HG03521 (cell line): ENCODE measurements around the gene N4BP2L2.

Experiments
- ATAC-seq: cut with Tn5 transposase; IDR thresholded peaks from one replicate; pipeline ENCODE4 v1.9.1; 2021; ENCODE audit warnings: mild to moderate bottlenecking, moderate library complexity; ENCODE audit not compliant: unreplicated experiment

Gene N4BP2L2

GRCh38 chr13:32535115-32535514 is 3.5 kb downstream of the N4BP2L2 start:
- no peak for ATAC-seq

- peak; percentile 60 for ATAC-seq
Measured at GRCh38 chr13:32530841-32531253, 7.7 kb downstream of the N4BP2L2 start.

GRCh38 chr13:32528358-32528757 is 10.2 kb downstream of the N4BP2L2 start:
- ATAC-seq: no peak

DNA sequence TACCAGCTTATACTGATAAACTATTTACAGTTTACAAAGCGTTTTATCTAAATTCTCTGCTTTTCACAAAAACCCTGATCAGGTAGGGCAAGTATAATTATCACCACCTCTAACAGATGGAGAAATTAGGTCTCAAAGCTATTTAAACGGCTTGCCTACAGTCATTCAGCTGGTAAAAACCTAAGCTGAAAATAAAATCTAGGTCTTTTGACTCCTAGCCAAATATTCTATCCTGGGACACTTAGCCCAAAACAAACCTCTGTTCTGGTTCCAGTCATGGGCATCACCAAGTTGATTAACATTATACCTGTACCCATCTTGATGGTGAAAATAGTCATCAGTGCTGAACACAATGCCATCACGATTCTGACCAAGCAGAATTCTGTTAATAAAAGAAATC is 11.4 kb downstream of the N4BP2L2 start:
- no peak for ATAC-seq

DNA sequence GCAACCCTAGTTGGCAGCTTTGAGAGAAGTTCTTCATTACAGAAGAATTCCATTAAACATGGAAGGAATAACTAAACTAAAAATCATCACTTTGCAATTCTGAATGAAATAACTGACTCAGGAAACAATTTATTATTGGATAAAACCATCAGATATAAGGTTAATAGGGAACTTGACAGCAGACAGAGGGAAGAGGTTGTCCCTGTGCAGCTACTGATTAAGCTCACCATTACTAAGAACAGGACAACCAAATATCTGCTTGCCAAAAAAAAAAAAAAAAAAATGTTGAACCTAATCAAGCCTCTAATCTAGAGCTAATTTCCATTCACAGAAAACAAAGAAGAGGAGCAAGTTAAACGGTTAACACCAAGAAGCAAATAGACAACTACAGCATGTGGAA is 12.8 kb downstream of the N4BP2L2 start:
- no peak for ATAC-seq

DNA sequence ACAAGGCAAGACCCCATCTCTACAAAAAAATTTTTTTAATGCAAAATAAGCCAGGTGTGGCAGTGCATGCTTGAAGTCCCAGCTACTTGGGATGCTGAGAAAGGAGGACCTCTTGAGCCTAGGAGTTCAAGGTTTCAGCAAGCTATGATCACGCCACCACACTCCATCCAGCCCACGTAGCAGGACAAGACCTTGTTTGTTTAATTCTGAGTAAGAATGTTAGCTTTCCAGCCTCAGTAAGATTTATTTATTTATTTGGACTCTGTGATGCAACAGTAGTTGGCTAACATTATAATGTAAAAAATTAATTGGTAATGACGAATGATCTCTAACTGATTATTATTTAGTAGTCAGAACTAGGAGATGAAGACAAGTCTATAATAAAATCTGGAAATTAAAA is 23.3 kb downstream of the N4BP2L2 start:
- no peak for ATAC-seq

- ATAC-seq: no peak
Measured at GRCh38 chr13:32511482-32511881, 27.1 kb downstream of the N4BP2L2 start.

DNA sequence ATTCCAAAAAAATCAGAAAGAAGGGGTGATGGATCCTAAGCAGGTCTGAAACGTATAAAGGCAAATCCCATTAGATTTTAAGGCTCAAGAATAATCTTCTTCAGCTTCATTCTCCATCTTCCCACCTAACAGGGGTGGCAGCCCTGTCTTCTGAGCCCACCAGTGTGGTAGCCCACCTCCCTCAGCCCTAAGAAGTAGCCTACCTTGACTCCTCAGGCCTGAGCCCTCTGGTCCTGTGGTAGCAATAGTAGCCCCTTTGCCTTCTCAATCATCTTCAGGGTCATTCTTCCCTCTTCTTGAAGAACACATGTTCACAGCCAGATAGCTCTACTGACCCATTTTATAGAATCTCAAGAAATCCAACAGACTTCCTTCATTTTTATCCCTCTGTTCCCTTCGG is 33.7 kb downstream of the N4BP2L2 start:
- ATAC-seq: no peak

- no peak for ATAC-seq
Measured at GRCh38 chr13:32504263-32504662, 34.3 kb downstream of the N4BP2L2 start.

DNA sequence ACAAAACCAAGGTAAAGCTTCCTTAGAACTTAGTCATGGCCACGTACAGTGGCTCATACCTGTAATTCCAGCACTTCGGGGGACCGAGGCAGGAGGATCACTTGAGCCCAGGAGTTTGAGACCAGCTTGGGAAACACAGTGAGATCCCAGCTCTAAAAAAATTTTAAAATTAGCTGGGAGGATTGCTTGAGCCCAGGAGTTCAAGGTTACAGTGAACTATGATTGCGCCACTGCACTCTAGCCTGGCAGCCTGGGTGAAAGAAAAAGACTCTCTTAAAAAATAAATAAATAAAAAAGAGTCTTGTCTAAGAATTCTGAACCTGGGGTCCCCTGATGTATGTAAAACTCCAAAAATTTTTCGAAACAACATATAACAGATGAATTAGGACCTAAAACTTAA is 34.9 kb downstream of the N4BP2L2 start:
- no peak for ATAC-seq

DNA sequence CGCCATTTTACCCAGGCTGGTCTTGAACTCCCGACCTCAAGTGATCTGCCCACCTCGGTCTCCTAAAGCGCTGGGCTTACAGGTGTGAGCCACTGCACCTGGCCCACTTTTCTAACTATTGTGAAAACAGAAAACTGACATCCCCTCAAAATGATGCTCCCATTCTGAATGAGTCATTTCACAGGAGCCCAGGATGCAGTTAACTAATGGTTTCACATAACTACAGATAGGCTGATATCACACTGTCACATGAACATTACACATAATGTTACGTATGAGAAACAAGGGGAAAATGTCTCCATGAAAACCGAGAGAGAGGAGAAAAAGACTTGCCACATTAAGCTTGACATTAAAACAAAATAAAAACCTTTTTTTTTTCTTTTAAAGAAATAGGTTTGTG is 37.5 kb downstream of the N4BP2L2 start:
- ATAC-seq: no peak

DNA sequence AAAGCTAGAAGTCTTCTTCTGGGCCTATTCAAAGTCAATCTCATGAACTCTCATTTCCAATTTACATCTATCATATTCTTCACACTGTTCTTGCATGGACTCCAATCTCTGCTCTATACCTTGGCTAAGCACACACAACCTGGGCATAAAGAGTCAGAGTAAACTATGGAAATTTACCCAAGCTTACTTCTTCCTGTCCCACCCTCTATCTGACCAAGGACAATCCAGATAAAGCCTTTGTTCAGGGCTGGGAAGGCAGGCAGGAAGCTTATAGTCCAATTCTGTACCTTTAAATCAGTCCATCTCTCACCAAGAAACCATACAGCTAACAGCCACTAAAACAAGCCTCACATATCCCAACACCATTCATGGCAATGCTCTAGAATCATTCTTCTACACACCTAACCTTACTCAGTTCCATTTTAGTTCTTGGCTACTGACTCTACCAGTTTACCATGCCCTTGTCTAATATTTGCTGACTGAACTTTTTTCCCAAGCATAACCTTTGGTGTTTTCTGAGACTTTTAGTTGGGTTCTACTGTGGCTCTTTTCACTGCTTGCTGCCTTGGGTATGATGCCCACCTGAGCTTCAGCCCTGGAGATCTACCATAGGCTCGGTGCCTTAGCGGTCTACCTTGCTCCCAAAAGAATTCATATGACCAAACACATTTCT is 38.9 kb downstream of the N4BP2L2 start:
- no peak for ATAC-seq

DNA sequence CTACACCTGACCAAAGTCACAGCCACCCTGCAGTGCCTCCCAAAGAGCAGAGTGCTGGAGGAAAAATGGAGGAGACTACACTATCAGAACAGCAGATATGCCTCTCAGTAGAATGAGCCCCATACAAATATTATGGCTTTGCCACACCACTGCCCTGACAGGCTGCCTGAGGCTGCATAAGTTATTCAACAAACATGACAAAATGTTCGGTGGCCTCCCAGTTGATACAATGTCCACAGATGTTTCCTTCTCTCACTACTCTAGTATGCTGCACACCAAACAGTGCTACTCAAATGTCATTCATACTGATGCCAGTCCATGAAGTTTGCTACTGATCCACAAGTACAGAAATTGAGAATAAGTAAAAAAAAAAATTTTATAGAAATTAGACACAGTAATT is 41.0 kb downstream of the N4BP2L2 start:
- no peak for ATAC-seq

GRCh38 chr13:32496599-32497160 is 41.9 kb downstream of the N4BP2L2 start:
- no peak for ATAC-seq

- no peak for ATAC-seq
Measured at GRCh38 chr13:32495841-32496240, 42.8 kb downstream of the N4BP2L2 start.

DNA sequence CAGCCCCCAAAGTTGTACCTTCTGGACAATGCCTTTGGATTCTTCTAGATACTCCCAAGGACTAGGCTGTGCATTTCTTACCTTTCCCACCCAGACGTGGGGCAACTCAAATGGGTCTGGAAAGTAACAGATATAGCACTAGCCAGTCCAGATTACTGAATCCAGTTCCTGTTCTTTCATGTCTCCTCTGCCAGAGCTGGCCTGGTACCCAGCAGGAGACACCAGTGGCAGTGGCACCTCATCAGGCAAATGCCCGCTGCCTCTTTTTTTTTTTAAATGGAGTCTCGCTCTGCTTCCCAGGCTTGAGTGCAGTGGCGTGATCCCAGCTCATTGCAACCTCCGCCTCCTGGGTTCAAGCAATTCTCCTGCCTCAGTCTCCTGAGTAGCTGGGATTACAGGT is 43.2 kb downstream of the N4BP2L2 start:
- no peak for ATAC-seq

DNA sequence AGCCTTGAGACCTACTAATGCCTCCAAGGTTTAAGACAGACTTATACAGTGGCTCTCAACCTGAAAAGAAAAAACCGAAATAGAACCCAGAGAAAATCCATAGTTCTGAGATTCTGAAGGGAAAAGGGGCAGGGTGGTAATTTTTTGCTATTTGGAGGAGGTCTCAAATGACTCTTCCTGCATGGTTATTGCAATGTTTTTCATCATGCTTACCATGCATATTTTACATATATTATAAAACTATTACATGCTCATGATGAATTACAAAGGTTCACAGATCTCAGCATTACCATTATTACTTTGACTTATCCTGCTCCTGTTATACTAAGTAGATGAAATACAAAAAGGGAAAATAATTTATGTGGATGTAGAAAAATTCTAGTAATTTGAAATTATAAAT is 47.6 kb downstream of the N4BP2L2 start:
- no peak for ATAC-seq

DNA sequence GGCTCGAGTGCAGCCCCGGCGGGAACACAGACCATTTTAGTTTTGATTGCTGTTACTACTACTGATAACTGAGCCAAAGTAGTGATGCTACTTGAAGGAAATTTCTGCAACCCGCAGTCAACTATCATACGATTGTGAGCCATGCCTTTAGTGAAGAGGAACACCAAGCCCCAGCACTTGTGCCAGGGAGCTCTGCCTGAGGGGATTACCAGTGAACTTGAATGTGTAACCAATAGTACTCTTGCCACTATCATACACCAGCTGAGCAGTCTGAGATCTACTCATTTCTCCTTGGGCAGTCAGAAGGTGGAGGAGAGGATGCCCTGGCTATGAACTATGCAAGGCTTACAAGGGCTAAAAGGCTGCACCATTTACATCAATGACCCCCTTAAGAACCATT is 61.7 kb downstream of the N4BP2L2 start:
- no peak for ATAC-seq

- ATAC-seq: no peak
Measured at GRCh38 chr13:32476021-32476731, 62.4 kb downstream of the N4BP2L2 start.

GRCh38 chr13:32474999-32475792 is 63.4 kb downstream of the N4BP2L2 start:
- no peak for ATAC-seq

GRCh38 chr13:32473650-32474049 is 64.9 kb downstream of the N4BP2L2 start:
- no peak for ATAC-seq

- ATAC-seq: peak; percentile 65
Measured at GRCh38 chr13:32472194-32472621, 66.4 kb downstream of the N4BP2L2 start.
